GM21528 (cell line): ENCODE measurements around the gene NAA16.
"Not testable (repeated sequence)": the region's sequence is repeated elsewhere in the genome, so short reads cannot be mapped to it uniquely, and the experiment has no call there.

Experiments used
- ATAC-seq: cut with Tn5 transposase; IDR thresholded peaks from one replicate; pipeline ENCODE4 v1.9.1; 2021; ENCODE audit warnings: mild to moderate bottlenecking, moderate library complexity; ENCODE audit not compliant: unreplicated experiment, low FRiP score

Gene NAA16

GRCh38 chr13:41403983-41404382, 92.9 kb downstream of the NAA16 start:
- no peak for ATAC-seq

- ATAC-seq: no peak
These were observed 94.3 kb downstream of the NAA16 start for GRCh38 chr13:41405367-41405766.

- ATAC-seq: no peak
These were observed 96.3 kb downstream of the NAA16 start for GRCh38 chr13:41407380-41407779.

DNA sequence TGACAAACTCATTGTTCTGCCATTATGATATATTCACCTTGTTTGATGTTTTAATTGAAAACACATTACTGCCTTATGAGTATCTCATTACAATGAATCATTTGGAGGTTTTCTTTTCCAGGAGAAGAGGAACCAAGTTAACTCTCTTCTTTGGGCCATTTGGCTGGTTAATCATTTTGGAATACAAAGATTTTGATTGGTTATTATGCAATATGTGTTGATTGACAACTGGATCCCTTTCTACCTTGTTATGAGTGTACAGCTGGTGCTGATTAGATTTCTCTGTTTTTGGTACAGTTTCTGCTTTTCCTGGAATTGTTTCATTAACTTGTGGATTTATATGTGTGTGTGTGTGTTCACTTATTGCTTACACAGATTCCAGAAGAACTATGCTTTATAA, 97.1 kb downstream of the NAA16 start:
- no peak for ATAC-seq

DNA sequence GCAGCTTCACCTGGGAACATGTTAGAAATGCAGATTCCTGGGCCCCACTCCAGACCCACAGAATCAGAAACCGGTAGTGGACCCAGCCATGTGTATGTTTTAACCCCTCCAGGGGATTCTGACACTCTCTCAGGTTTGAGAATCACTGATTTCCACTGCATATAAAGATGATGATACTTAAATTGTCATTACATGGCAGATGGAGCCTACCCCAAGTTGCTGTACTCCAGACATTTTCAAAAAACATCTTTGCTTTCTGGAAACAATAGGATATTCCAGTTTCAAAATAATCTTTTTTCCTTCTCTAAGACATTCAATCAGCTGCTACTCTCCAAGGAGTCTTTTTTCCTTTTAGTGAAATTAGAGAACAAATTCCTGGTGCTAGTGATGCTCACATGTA, 97.7 kb downstream of the NAA16 start:
- ATAC-seq: no peak

DNA sequence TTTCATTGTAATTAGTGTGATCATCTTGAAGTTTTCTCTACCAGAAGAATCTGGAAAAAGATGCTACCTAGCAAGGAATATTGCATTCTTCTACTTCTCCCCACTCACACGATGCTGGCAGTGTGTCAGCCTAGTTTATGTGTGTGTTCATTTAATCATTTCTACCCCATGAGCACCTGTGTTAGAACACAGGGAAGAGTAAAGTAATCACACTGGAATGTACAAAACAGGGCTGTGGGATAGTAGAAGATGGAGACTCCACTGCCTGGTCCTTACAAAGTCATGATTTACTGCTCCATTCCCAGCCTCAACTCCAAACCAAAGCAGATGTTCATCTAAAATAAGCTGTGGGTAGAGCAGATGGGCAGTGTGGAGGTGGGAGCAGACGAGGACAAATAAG, 98.5 kb downstream of the NAA16 start:
- ATAC-seq: no peak

DNA sequence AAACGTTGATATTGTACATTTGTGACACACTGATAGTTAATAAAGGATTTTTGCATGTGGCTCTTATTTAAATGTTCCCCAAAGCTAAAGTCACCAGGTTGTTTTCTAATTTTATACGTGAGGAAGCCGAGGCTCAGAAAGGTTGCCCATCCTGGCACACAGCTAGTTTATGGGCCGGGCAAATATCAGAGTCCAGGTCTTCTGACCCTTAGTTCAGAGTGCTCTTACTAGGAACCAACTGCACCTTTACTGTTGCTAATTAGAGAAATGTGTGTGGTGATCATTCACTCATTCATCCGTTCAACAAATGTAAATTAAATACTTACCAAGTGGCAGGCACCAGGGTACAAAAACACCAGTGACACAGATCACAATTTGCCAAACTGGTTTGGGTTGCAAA, 100.0 kb downstream of the NAA16 start:
- ATAC-seq: no peak

- no peak for ATAC-seq
These were observed 100.5 kb downstream of the NAA16 start for GRCh38 chr13:41411522-41411921.

GRCh38 chr13:41413872-41414271, 102.8 kb downstream of the NAA16 start:
- ATAC-seq: no peak

DNA sequence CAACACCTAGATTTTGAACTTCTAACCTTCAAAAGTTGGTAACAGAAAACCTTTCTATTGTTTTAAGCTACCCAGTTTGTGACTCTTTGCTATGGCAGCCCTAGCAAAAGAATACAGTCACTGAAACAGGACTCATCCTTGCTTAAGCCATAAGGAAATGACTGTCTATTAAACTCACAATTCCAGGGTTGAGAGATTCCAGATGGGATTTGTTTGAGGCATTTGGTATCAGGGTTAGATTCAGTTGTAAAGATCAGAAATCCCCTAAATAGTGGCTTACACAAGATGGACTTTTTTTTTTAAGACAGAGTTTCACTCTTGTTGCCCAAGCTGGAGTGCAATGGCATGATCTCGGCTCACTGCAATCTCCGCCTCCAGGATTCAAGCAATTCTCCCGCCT, 105.2 kb downstream of the NAA16 start:
- no peak for ATAC-seq

DNA sequence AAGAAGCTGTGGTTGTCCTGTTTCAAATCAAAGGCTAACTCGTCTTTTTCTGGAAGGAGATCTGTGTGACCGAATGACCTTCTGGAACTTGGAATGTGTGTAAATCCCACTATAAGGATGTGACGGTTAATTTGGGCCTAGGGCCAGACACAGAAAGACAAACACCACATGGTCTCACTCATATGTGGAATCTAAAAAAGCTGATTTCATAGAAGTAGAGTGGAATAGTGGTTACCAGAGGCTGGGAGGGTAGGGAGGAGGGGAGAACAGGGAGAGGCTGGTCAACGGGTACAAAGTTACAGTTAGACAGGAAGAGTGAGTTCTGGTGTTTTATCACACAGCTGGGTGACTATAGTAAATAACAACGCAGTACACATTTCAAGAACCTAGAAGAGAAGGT, 107.0 kb downstream of the NAA16 start:
- no peak for ATAC-seq

GRCh38 chr13:41418731-41419130, 107.7 kb downstream of the NAA16 start:
- no peak for ATAC-seq

GRCh38 chr13:41419206-41419605, 108.1 kb downstream of the NAA16 start:
- ATAC-seq: no peak

DNA sequence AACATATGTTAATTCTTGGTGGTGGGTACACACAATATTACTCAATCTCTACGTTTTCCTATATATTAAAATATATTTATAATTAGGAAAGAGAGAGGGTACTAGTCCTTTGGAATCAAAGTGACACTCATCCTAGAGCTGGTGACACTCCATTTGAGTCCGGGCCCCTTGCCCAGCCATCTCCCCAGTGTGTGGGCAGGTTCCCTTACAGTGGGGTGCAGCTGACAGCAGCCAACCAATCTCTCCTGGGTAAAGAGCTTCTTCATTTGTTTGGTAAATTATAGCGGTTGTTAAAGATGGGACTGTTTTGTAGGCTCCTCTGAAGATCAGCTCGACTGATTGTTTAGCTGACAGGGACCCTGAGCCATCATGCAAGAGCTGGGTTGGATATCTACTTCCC, 109.1 kb downstream of the NAA16 start:
- ATAC-seq: no peak

GRCh38 chr13:41421330-41421729, 110.3 kb downstream of the NAA16 start:
- ATAC-seq: not testable (repeated sequence)

DNA sequence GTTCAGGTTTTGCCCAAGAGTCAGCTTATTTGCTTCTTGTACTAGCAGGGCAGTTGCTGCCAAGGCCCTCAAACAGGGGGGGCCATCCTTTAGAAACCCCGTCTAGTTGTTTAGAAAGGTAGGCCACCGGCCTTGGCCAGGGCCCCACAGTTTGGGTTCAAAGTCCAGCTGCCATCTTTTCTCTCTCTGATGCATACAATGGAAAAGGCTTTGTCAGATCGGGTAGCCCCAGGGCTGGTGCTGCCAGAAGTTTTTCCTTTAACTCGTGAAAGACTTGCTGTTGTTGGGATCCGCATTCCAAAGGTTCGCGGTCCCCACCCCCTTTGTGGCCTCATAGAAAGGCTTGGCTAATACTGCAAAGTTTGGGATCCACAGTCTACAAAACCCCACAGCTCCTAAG, 110.9 kb downstream of the NAA16 start:
- ATAC-seq: not testable (repeated sequence)

- ATAC-seq: not testable (repeated sequence)
These were observed 112.2 kb downstream of the NAA16 start for GRCh38 chr13:41423259-41423658.

GRCh38 chr13:41424675-41425074, 113.6 kb downstream of the NAA16 start:
- not testable (repeated sequence) for ATAC-seq

- ATAC-seq: no peak
These were observed 115.0 kb downstream of the NAA16 start for GRCh38 chr13:41426047-41426446.
